Stimulated activated naive B cell treated with anti-CD40 and anti-IgM and Interleukin-4, amounts not matched to agents 10 μg/mL and 1 μg/mL and 100 μg/mL, for 72 hours (primary cell): ENCODE measurements around the gene INHBA.

Experiments
- ATAC-seq, 2 donors: fragments of 150-1000 bp; cut with Tn5 transposase; replicated peaks; 2 replicates each; pipeline ENCODE4 v1.10.0; 2021; ENCODE audit warnings: moderate library complexity in 1 of 2
- DNase-seq: peaks from one replicate; pipeline ENCODE4 v3.0.0; 2021
- H3K27ac Mint-ChIP-seq: one replicate; pipeline ENCODE4 v1.8.0; 2022; ENCODE audit warnings: mild to moderate bottlenecking, mixed read lengths
- H3K27me3 Mint-ChIP-seq, 2 donors: one replicate each; pipeline ENCODE4 v1.8.0; 2022; ENCODE audit warnings: mixed read lengths in 2 of 2
- H3K36me3 Mint-ChIP-seq, 2 donors: one replicate each; pipeline ENCODE4 v1.8.0; 2022; ENCODE audit warnings: mixed read lengths in 2 of 2, mild to moderate bottlenecking in 1 of 2
- H3K4me1 Mint-ChIP-seq, 2 donors: one replicate each; pipeline ENCODE4 v1.8.0; 2022; ENCODE audit warnings: mixed read lengths in 2 of 2, mild to moderate bottlenecking in 1 of 2
- H3K4me3 Mint-ChIP-seq, 2 donors: one replicate each; pipeline ENCODE4 v1.8.0; 2022; ENCODE audit warnings: mild to moderate bottlenecking in 2 of 2, mixed read lengths in 2 of 2, moderate library complexity in 1 of 2
- H3K9me3 Mint-ChIP-seq, 2 donors: one replicate each; pipeline ENCODE4 v1.8.0; 2022; ENCODE audit warnings: mixed read lengths in 2 of 2, mild to moderate bottlenecking in 1 of 2

Gene INHBA

DNA sequence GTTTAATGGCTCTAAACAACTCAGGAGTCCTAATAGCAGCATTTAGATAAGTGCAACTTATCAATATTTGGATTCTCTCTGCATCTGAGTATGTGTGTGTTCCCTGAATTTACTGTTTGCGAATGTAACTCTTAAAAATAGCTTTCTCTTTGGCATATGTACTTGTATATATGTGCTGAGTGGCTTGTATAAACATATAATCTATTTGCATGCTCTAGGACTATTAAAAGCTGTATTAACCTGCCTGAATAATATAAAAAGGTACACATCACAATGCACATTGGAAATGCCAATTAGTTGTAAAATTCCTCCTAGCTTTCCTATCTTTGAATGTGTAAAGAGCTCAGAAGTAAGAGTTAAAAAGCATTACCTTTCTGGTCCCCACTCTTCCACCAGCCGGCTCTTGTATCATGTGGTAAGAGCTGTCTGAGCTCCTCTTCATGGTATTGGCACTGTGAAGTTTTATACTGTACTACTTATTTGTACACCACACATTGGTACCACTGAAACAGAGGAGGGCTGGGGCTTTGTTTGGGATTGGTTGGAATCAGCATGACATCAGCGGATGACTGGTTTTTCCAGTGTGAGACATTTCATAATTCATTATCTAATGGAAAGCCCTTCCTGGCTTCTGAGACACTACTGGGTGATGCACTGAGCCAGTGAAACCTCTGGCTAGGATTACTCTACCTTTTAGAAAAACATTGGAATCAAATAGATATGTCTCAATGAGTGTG lies at the start of gene INHBA:
INHBA (minus strand) TSS at position 456 of the 737 bp plus-strand sequence. CDS start 2,716 bp downstream, outside the sequence.
- DNase-seq (no peak), ATAC-seq (no peak)
- Mint-ChIP-seq H3K27me3 (peaks cover 29 to 37% of the 10 kb centered on the region in 2 donors), H3K27ac (no peak within 1 kb of the TSS), H3K4me1 (peaks cover 21 to 55% of the 10 kb centered on the region in 2 donors), H3K9me3 (no peaks in the 10 kb centered on the region), H3K36me3 (no peaks in the 10 kb centered on the region), H3K4me3 (no peak within 1 kb of the TSS)

DNA sequence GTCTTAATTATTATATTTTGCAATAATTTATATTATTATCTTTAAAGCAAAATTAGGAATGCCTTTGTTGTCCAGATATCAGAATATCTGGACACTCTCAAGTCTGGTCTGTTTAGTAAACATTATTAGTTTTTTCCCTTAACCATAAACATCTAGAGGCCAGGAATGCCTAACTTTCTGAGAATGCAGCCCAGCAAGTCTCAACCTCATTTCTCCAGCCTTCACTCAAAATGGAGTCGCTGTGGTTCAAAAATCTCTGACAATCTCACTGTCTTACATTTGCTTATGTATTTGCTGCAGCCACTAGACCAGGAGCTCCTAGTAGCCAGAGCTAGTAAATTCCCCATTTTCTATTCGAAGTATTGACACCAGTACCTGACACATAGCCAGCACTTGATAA lies 49.7 kb upstream of the INHBA start:
- no peak overlapping the region for H3K4me3 Mint-ChIP-seq
- DNase-seq = no peak
- ATAC-seq = no peak
- H3K36me3 Mint-ChIP-seq = peaks cover 2 to 5% of the 10 kb centered on the region in 2 donors
- H3K9me3 Mint-ChIP-seq = peaks cover 9 to 17% of the 10 kb centered on the region in 2 donors
- H3K27me3 Mint-ChIP-seq = no peaks in the 10 kb centered on the region
- peaks cover 6 to 10% of the 10 kb centered on the region in 2 donors for H3K4me1 Mint-ChIP-seq
- no peak overlapping the region for H3K27ac Mint-ChIP-seq

DNA sequence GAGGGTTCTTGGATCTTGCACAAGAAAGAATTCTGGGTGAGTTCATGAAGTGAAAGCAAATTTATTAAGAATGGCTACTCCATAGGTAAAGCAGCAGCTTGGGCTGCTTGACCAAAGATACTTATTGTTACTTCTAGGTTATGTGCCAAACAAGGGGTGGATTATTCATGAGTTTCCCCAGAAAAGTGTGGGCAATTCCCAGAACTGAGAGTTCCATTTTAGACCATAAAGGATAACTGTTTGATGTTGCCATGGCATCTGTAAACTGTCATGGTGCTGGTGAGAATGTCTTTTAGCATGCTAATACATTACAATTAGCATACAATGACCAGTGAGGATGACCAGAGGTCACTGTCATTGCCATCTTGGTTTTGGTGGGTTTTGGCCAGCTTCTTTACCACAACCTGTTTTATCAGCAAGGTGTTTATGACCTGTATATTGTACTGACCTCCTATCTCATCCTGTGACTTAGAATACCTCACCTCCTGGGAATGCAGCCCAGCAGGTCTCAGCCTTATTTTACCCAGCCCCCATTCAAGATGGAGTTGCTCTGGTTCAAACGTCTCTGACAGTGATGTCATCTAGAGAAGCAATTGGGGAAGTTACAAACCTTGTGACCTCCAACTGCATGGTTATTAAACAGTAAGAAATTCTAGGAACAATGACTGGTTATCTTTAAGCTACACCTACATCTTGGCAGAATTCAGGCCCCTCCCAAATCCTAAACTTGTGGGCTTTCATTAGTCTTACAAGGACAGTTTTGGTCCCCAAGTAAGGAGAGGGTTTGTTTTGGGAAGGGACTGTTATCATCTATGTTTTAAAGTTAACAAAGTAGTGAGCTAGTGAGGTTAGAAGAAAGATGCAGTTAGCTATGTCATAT lies 48.0 kb upstream of the INHBA start:
- peaks cover 0 to 5% of the 10 kb centered on the region in 2 donors for H3K36me3 Mint-ChIP-seq

DNA sequence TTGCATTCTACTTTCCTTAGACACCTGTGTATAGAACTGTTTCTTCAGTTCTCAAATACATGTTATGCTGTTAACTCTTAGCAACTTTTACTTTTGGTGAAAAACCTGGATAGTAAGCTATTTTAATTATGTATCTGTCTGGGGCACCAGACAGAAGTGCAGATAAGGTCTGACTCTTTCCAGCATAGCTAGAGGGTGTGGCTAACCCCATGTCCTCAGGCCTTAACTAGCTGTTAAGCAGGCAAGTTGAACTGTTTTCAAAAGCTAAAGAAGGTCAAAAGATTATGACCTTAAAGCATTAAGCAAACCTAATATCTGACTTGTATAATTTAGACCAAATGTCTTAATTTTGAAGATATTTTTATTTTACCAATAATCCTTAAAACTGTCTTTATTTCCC lies 45.1 kb upstream of the INHBA start:
- peaks cover 6 to 8% of the 10 kb centered on the region in 2 donors for H3K9me3 Mint-ChIP-seq
- ATAC-seq = no peak
- DNase-seq = no peak
- peaks cover 6 to 11% of the 10 kb centered on the region in 2 donors for H3K4me1 Mint-ChIP-seq
- no peaks in the 10 kb centered on the region for H3K27me3 Mint-ChIP-seq
- peaks cover 3 to 12% of the 10 kb centered on the region in 2 donors for H3K36me3 Mint-ChIP-seq
- no peak overlapping the region for H3K27ac Mint-ChIP-seq
- H3K4me3 Mint-ChIP-seq = no peak overlapping the region

More for the DNA sequence above, 48.0 kb upstream of the INHBA start:
- H3K27ac Mint-ChIP-seq = peak overlapping the region; percentile 54
- H3K9me3 Mint-ChIP-seq = peaks cover 5 to 12% of the 10 kb centered on the region in 2 donors
- peak in 1 of 2 donors; percentile 42 for ATAC-seq
- H3K4me3 Mint-ChIP-seq = no peak overlapping the region
- no peak for DNase-seq
- peaks cover 6 to 10% of the 10 kb centered on the region in 2 donors for H3K4me1 Mint-ChIP-seq
- H3K27me3 Mint-ChIP-seq = no peaks in the 10 kb centered on the region

DNA sequence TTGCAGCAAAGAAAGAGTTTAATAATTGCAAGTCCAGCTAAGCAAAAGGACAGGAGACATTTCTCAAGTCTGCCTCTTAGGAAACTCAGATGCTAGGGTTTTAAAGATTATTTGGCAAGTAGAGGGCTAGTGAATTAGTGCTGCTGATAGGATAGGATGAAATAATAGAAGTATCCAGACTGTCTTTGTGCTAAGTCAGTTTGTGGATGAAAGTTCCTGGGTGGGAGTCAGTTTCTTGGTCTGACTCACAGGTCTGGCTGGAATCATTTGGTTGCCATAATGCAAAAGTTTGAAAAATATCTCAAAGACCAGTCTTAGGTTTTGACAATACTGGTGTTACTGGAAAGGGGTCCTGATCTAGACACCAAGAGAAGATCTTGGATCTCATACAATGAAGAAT lies 42.6 kb upstream of the INHBA start:
- Mint-ChIP-seq H3K4me3 (no peak overlapping the region), H3K36me3 (peaks cover 17 to 21% of the 10 kb centered on the region in 2 donors), H3K4me1 (peaks cover 4 to 6% of the 10 kb centered on the region in 2 donors), H3K27me3 (no peaks in the 10 kb centered on the region), H3K9me3 (peaks cover 16 to 19% of the 10 kb centered on the region in 2 donors), H3K27ac (no peak overlapping the region)
- ATAC-seq = no peak
- DNase-seq = no peak

DNA sequence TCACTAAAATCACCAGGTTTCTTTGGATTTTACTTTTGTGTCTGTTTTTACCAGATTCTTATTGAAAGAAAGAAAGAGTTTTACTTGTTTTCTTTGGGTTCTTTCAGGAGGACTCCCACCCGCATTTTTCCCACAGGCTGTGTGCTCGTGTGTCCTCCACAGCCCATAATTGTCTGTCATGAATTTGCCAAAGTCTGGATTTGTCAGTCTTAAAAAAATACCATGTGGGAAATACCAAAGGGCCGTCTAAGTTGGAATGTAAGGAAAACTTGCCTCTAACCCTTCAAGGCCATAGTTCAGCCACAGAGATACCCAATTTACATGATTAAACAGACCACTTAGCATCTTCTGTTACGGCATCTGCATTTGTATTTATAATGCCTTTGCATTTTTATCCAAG lies 41.3 kb upstream of the INHBA start:
- H3K4me3 Mint-ChIP-seq = no peak overlapping the region
- no peak for DNase-seq
- peaks cover 3 to 5% of the 10 kb centered on the region in 2 donors for H3K4me1 Mint-ChIP-seq
- peaks cover 17 to 20% of the 10 kb centered on the region in 2 donors for H3K36me3 Mint-ChIP-seq
- no peak for ATAC-seq
- no peak overlapping the region for H3K27ac Mint-ChIP-seq
- no peaks in the 10 kb centered on the region for H3K27me3 Mint-ChIP-seq
- H3K9me3 Mint-ChIP-seq = peaks cover 16 to 19% of the 10 kb centered on the region in 2 donors

DNA sequence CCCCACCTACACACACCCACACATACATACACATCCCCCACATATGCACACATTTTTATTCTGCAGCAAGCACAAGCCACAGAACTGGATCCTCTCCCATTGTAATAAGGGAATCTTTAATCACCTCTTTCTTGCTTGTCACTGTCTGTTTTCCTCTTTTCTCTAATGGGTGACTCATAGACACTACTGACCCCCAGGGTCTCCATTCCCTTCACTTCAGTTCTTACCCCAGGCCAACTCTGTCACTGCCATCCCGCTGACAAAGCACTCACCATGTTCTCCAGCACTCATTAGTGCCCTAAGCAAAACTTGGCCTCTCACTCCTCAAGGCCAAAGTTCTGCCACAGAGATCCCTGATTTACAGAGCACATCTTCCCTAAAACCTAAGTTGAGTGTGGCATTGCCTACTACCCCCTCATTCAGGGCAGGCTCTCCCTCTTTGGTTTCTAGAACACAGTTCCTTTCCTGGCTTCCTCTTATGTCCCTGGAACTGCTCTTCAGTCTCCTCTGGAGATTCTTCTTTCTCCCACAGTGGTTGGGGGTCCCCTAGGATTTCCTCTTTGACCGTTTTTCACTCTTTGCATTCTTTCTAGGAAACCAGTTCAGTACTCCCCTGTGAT lies 39.6 kb upstream of the INHBA start:
- peaks cover 16 to 19% of the 10 kb centered on the region in 2 donors for H3K9me3 Mint-ChIP-seq
- H3K4me1 Mint-ChIP-seq = peaks cover 5% of the 10 kb centered on the region in 2 donors
- ATAC-seq = no peak
- H3K4me3 Mint-ChIP-seq = no peak overlapping the region
- H3K36me3 Mint-ChIP-seq = peaks cover 16 to 17% of the 10 kb centered on the region in 2 donors
- H3K27ac Mint-ChIP-seq = peak overlapping the region; percentile 28
- DNase-seq = no peak
- no peaks in the 10 kb centered on the region for H3K27me3 Mint-ChIP-seq

DNA sequence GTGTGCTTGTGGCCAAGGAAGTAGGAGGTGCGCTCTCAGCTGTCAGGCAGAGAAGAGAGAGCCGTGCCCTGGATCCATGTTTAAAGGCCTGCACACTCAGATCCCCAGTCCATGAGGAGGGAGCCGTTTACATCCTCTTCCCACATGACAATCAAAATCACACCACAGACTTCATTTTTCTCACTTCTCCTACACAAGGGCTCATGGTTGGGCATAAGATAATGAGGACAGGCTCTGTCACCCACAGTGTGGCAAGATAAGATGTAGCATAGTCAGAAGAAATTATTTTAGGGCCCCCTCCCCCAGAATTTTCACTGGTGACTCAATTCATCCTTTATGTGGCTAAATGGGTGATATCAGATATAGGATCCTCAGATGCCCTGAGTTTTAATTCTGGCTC lies 35.9 kb upstream of the INHBA start:
- peaks cover 14 to 18% of the 10 kb centered on the region in 2 donors for H3K4me1 Mint-ChIP-seq
- H3K27me3 Mint-ChIP-seq = peaks cover 0 to 7% of the 10 kb centered on the region in 2 donors
- DNase-seq = no peak
- H3K36me3 Mint-ChIP-seq = peaks cover 17 to 19% of the 10 kb centered on the region in 2 donors
- H3K27ac Mint-ChIP-seq = no peak overlapping the region
- no peak overlapping the region for H3K4me3 Mint-ChIP-seq
- peaks cover 14 to 16% of the 10 kb centered on the region in 2 donors for H3K9me3 Mint-ChIP-seq
- ATAC-seq = no peak

DNA sequence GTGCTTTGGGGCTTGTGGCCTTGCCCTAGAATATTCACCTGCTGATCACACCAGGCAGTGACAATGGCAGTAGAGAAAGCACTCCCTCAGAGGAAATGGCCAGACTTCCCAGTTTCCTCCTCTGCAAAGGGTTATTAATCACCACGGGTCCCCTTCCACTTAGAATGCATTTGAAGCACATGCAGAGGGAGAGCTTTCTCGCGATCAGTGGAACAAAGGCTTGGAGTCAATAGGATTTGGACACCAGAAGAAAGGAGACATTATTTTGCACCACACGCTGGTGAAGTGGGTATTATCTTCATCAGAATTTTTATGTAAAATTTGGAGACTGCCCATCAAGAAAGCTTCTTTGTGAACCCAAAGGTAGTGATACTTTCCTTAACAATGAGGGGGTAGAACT lies 35.4 kb upstream of the INHBA start:
- ATAC-seq = no peak
- peaks cover 19 to 22% of the 10 kb centered on the region in 2 donors for H3K4me1 Mint-ChIP-seq
- no peak overlapping the region for H3K27ac Mint-ChIP-seq
- no peak for DNase-seq
- peaks cover 10 to 13% of the 10 kb centered on the region in 2 donors for H3K9me3 Mint-ChIP-seq
- peaks cover 0 to 7% of the 10 kb centered on the region in 2 donors for H3K27me3 Mint-ChIP-seq
- no peak overlapping the region for H3K4me3 Mint-ChIP-seq
- peaks cover 16 to 17% of the 10 kb centered on the region in 2 donors for H3K36me3 Mint-ChIP-seq

DNA sequence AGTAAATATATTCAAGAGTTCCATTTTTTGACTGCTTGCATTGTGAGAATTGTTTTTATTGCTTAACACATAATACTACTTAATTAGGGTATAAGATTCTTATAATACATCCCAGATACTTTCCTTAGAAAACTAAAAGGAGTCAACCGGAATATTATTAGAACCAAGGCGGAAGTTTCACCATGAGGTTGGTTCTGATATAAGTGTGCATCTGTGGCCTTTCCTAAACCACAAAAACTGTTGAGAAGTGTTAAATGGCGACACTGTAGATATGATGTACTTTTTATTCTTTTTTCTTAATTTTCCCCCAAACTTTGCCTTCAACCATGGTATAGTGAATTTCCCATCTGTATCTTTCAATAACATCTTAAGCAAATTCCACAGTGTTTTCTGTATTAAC lies 32.3 kb upstream of the INHBA start:
- H3K27ac Mint-ChIP-seq = no peak overlapping the region
- H3K4me1 Mint-ChIP-seq = peaks cover 26 to 27% of the 10 kb centered on the region in 2 donors
- H3K27me3 Mint-ChIP-seq = peaks cover 0 to 7% of the 10 kb centered on the region in 2 donors
- DNase-seq (no peak), ATAC-seq (peak in 1 of 2 donors; percentile 45)
- H3K4me3 Mint-ChIP-seq = no peak overlapping the region
- H3K9me3 Mint-ChIP-seq = peaks cover 0 to 5% of the 10 kb centered on the region in 2 donors
- peaks cover 2 to 7% of the 10 kb centered on the region in 2 donors for H3K36me3 Mint-ChIP-seq

DNA sequence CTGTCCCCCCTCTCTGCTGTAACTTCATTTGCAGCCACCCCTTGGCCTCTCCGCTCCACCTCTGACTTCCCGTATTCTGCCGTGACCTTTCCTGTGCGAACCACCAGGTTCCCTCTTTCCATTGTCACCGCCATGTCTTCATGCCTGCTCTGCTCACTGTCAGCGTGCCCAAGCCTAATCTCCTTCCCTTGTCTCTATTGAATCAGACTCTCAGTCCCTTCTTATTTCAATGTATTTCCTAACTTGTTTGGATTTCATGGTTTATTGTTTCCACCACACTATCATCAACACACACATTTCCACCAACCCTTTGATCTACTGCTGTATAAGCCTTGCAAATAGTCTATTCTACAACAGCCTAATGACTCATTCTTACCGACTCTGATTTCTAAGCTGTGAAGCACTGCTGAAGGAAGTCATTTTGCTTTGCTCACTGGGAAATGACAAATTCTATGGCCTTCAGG lies 30.0 kb upstream of the INHBA start:
- peak overlapping the region; percentile 25 to 35 for H3K4me3 Mint-ChIP-seq
- H3K9me3 Mint-ChIP-seq = peaks cover 3 to 5% of the 10 kb centered on the region in 2 donors
- DNase-seq (no peak), ATAC-seq (peak in 1 of 2 donors; percentile 18)
- H3K27ac Mint-ChIP-seq = peak overlapping the region; percentile 38
- peaks cover 0 to 7% of the 10 kb centered on the region in 2 donors for H3K27me3 Mint-ChIP-seq
- H3K4me1 Mint-ChIP-seq = peaks cover 25 to 26% of the 10 kb centered on the region in 2 donors
- H3K36me3 Mint-ChIP-seq = peaks cover 2 to 7% of the 10 kb centered on the region in 2 donors

DNA sequence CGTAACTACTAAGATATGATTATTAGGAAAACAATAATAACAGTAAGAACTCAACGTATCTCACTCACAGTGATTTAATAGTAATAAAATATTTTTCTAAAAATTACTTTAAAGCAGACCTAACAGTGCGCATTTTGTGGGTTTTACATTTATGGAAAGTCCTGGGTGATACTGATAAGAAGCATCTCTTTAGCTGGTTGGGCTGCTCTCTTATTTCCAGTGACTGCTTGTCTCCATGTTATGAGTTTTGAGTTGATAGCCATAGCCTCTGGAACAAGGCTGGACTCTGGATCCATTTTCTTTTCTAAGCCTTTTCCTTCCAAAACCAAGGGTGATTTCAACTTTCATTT lies 29.5 kb upstream of the INHBA start:
- peaks cover 25 to 26% of the 10 kb centered on the region in 2 donors for H3K4me1 Mint-ChIP-seq
- DNase-seq = no peak
- H3K9me3 Mint-ChIP-seq = peaks cover 3 to 5% of the 10 kb centered on the region in 2 donors
- H3K27ac Mint-ChIP-seq = no peak overlapping the region
- H3K27me3 Mint-ChIP-seq = peaks cover 0 to 7% of the 10 kb centered on the region in 2 donors
- H3K36me3 Mint-ChIP-seq = peaks cover 2 to 7% of the 10 kb centered on the region in 2 donors
- H3K4me3 Mint-ChIP-seq = peak overlapping the region in 1 of 2 donors; percentile 35
- ATAC-seq = peak in 1 of 2 donors; percentile 13

DNA sequence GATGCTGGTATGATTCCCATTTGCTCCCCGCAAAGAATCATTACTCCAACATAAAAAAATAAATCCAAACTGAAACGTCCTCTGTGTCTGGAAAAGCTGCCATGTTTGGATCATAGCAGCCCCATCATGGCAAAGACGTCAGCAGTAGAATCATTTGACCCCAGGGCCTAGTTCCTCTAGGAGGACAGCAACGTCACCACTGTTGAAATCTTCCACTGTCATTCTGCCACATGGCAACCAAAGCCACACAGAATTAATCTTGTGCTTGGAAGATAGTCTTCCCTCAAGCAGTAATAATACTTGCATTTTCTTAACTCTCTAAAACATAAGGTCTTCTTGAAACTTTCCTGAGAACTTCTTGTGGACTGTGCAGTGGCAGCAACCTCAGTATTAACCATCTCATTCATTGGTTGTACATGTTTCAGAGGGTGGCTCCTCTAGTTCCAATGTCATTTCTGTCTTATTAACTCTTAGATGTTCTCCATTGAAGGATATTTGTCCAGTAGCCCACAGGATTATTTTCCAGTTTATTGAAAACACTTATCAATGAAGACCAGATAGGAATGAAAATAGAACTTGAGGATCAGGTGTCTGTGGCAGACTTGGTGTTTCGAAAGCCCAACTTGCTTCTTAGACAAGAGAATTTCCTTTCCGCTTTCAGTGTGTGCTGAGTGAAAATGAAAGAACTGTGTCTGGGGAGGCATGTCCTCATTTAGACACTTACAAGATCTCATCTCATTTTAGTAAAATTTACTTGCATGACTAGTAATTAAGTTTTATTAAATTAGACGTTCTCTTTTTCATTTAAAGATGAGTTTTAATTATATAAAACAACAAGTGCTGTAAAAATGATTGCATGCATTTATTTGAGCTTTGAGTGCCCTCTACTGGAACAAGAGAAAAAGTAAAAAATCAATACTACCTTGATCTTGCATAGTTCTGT lies 28.9 kb upstream of the INHBA start:
- H3K9me3 Mint-ChIP-seq = peaks cover 3 to 5% of the 10 kb centered on the region in 2 donors
- H3K4me1 Mint-ChIP-seq = peaks cover 25 to 26% of the 10 kb centered on the region in 2 donors
- H3K36me3 Mint-ChIP-seq = peaks cover 2 to 7% of the 10 kb centered on the region in 2 donors
- peaks cover 0 to 7% of the 10 kb centered on the region in 2 donors for H3K27me3 Mint-ChIP-seq
- H3K4me3 Mint-ChIP-seq = no peak overlapping the region
- no peak for DNase-seq
- peak; percentile 80 to 84 for ATAC-seq
- H3K27ac Mint-ChIP-seq = no peak overlapping the region
